Measurements from ENCODE around the gene FHL1.
"Not testable (repeated sequence)": the region's sequence is repeated elsewhere in the genome, so short reads cannot be mapped to it uniquely, and the experiment has no call there.

FHL1 gene

GRCh38 chrX:136147315-136147901, at the start of gene FHL1:
Gene FHL1 (plus strand): TSS chrX:136147533.
- DNase-seq = no peak

DNA sequence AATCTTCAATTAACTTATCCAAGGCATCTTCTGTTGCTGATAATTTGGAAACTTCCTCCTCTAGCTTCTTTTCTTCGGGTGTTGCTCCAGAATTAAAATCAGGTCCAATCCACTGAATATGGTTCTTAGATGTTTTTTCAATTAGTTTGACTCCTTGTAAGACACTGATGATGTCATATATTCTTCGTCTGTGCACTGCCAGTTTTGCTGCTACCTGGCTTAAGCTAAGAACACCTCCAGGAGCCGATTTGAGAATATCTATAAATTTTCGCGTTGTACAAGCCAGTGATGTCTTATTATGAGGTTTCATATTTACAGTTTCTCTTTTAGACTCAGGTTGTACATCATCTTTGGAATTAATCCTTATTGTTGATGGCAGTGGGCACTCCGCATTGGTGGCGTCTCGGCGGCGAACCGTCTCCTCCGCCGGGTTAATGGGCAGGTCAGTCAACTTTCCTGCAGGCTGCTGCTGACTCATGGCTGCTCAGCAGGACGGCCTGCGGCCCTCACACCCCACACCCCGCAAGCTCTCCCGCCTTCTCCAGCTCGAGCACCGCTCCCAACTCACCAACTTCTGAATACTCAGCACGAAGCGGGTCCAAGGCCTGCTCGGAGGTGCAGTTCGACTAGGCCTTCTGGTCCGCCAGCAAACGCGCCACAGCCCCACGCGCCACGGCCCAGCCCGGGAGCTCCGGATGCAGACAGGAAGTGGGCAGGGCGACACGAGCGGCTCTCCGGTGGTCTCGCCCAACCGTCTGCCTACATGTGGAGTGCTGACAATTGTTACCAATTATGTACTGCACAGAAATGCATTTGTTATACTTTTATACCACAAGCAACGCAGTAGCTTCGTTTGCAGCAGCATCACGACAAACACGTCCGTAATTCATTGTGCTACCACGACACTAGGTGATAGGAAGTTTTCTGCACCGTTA, 49.2 kb upstream of the FHL1 start:
- no peak for DNase-seq

DNA sequence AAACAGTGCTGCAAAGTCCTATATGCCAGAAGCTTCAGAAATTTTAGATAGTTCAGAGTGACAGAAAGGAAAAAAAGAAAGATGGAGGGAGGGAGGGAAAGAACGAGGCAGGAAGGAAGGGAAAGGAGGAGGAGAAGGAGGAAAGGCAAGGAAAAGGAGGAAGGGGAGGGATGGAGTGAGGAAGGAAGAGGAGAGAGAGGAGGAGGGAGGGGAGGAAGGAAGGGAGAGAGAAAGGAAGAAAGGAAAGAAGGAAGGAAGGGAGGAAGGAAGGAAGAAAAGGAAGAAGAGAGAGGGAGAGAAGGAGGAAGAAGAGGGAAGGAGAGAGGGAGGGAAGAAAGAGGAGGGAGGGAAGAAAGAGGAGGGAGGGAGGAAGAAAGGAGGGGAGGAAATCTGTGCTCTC, 42.4 kb upstream of the FHL1 start:
- no peak for DNase-seq

GRCh38 chrX:136106920-136107528, 40.3 kb upstream of the FHL1 start:
- DNase-seq = no peak

GRCh38 chrX:136108905-136109304, 38.4 kb upstream of the FHL1 start:
- not testable (repeated sequence) for DNase-seq

GRCh38 chrX:136112286-136112685, 35.0 kb upstream of the FHL1 start:
- DNase-seq = no peak

DNA sequence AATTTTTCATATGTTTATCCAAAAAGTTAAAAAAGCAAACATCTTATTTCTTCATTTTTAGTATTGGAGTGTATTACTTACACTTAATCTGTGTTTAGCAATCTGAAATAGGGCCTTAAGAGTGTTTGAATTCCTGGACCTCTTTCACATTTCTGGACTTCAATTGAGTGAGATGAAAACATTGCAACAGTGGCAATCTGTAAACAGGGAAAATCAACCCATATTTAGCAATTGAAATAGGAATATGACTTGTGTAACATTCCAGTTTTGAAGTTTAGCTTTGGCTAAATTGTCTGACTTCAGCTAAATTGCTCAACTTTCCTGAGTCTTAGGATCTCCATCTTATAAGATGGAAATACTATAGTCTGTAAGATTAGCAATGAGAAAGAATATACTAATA, 34.6 kb upstream of the FHL1 start:
- DNase-seq = no peak

GRCh38 chrX:136115126-136115903, 32.0 kb upstream of the FHL1 start:
- DNase-seq = no peak

GRCh38 chrX:136115904-136116297, 31.4 kb upstream of the FHL1 start:
- no peak for DNase-seq

GRCh38 chrX:136121788-136122187, 25.5 kb upstream of the FHL1 start:
- no peak for DNase-seq

DNA sequence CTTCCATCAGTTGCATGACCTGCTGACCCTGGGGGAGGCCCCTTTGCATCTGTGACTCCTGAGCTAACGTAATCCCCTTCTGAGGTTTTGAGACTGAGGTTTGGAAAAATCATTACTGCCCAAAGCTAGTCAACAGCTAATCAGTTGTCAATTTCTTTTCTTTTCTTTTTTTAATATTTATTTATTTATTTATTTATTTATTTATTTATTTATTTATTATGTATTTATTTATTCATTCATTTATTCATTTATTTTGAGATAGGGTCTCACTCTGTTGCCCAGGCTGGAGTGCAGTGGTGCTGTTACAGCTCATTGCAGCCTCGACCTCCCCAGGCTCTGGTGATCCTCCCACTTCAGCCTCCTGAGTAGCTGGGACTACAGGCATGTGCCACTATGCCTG, 25.1 kb upstream of the FHL1 start:
- no peak for DNase-seq

GRCh38 chrX:136125106-136125505, 22.2 kb upstream of the FHL1 start:
- DNase-seq = no peak

DNA sequence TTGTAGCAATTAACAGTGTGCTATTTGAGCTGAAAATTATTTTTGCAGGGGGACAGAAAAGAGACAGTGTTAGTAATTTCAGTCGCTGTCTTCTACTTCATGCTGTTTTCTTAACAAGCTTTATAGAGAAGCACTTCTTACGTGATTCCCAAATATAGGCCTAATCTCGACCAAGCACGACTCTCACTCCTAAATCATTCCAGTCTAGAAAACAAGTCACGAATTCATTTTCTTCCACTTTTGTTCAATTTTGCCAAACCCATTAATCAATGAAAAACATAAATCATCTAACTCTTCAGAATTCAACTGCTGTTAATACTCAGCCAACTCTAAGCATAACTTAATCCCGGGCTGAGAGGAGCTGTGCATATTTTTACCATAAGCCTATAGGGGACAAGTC, 21.0 kb upstream of the FHL1 start:
- no peak for DNase-seq

- DNase-seq = no peak
These were observed 20.4 kb upstream of the FHL1 start for GRCh38 chrX:136126872-136127406.

GRCh38 chrX:136128743-136129142, 18.6 kb upstream of the FHL1 start:
- no peak for DNase-seq

DNA sequence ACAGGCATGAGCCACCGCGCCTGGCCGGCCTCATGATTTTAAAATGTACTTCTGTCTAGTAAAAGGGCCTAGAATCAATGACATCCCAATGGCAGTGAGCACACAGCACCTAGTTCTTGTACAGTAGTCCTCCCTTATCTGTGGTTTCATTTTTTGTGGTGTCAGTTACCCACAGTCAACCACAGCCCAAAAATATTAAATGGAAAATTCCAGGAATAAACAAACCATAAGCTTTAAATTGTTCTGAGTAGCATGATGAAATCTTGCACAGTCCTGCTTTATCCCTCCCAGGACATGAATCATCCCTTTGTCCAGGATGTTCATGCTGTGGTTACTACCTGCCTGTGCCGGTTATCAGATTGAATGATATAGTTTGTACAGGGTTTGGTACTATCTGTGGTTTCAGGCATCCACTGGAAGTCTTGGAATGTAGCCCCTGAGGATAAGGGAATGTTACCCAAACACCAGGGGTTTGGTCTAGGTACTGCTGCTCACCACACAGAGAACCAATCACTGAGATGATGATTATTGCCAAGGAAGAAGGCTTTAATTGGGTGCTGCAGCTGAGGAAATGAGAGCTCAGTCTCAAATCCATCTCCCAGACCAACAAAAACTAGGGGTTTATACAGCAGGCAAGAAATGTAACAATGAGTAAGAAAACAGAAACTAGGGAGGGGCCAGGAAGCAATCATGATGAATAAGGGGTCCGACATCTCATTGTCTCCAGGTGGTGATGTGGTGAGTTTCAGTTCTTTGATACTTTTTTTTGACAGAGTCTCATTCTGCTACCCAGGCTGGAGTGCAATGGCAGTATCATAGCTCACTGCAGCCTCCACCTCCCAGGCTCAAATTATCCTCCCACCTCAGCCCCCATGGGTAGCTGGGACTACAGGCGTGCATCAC, 16.2 kb upstream of the FHL1 start:
- no peak for DNase-seq

DNA sequence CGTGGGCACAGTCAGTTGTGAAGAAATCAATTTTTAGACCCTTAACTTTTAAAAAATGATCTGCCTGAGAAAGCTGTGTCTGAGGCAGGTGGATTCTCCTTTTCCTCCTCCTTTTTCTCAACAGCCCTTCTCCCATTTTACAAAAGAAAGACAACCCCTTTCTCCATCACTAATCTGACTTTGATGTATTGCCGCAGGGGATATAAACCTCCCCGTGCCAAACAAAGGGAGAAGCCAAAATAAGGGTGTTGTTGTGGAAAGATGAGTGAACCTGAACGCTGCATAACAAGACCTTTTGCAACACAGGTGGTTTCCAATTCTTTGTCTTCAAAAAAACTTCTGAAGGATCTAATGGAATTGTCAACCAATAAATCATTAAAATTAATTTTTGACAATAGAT, 8.4 kb upstream of the FHL1 start:
- DNase-seq = no peak

DNA sequence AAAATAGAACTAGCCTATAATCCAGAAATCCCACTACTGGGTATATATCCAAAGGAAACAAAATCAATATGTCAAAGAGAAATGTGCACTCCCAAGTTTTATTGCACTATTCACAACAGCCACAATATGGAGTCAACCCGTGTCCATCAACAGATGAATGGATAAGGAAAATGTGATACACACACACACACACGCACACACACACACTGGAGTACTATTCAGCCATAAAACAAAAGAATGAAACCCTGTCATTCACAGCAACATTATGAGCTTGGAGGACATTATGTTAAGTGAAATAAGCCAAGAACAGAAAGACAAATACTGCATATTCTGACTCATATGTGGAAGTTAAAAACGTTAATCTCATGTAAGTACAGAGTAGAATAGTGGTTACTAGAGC, 5.8 kb upstream of the FHL1 start:
- no peak for DNase-seq

DNA sequence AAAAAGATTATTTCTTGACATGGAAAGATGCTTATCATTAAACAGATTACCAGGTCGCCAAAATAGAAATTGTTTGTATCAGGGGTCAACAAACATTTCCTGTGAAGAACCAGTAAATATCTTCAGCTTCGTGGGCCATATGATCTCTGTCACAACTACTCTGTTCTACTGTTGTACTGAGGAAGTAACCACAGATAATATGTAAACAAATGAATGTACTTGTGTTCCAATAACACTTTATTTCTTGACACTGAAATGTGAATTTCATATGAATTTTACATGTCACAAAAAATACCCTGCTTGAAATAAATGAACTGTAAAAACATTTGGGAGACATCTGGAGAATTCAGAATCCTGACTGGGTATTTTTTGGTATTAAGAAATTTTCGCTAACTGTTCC, 4.7 kb upstream of the FHL1 start:
- no peak for DNase-seq

DNA sequence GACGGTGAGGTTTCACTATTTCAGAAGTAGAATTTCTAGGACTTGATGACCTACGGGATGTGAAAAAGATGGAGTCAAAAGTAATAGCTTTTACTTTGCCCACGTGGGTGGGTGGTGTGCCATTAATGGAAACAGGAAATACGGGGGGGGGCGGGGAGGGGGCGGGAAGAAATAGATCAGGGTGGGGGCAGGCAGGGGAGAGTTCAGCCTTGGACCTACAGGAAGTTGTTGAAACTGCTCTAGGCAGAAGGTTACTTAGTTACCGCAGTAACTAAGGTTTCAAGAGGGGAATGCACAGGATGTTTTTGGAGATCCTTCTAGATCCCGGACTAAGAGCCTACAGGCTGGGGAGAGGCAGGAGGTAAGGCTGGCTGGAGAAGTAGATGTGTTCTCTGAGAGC, 3.6 kb upstream of the FHL1 start:
- DNase-seq = no peak

GRCh38 chrX:136146614-136147314, 569 bp upstream of the FHL1 start:
- no peak for DNase-seq
